NCI-H460 (cell line): ENCODE results near the gene NPC1. TPM values are rescaled to one million over a fixed set of nuclear protein-coding genes. Genes with fewer than 3 reads are reported as not detected.

Experiments used
- DNase-seq: peaks from one replicate; pipeline ENCODE4 v3.0.0-alpha.2; 2016; ENCODE audit warnings: low read depth; ENCODE audit errors: extremely low read depth
- total RNA-seq: library from RNA; depleted of rRNA; stranded (reverse); fragments of >200 nt; shearing (Covaris generic); gene quantifications from 2 replicates; pipeline ENCODE4 v1.2.3, GENCODE V29; 2014

NPC1 gene
- total RNA-seq, 1 experiment from 2014 or later = 36.0 TPM

DNA sequence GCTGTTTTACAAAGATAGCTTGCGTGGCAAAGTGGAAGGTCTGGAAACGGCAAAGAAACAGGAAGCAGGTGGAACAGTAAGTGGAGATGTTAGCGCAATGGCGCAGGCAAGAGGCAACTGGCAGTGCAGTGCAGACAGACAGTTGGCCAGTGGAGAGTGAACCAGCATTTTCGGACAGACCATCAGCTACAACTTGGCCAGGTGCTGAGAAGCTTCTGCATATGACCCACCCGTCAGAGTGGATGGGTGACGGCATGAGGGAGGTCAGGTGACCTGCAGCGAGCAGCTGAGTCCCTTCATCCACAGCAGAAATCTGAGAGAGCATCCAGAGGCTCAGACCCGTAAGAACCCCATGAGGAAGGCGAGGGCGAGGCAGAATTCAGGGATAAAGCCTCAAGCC, 33.8 kb downstream of the NPC1 start:
- DNase-seq = no peak

DNA sequence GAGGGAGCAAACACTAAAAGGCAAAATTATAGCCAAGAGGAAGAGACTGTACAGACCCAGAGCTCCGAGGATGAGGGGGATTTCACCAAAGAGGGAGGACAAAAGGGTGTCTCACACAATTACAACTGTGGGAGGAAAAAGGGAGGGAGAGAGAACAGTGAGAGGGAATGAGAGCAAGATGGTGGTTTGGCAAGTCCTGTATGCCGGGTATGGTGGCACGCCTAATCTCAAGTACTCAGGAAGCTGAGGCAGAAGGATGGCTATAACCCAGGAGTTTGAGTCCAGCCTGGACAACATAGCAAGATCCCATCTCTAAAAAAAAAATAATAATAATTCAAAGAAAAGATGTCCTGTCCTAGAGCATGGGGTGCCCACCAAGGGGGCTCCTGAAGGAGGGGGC, 34.3 kb downstream of the NPC1 start:
- no peak for DNase-seq

DNA sequence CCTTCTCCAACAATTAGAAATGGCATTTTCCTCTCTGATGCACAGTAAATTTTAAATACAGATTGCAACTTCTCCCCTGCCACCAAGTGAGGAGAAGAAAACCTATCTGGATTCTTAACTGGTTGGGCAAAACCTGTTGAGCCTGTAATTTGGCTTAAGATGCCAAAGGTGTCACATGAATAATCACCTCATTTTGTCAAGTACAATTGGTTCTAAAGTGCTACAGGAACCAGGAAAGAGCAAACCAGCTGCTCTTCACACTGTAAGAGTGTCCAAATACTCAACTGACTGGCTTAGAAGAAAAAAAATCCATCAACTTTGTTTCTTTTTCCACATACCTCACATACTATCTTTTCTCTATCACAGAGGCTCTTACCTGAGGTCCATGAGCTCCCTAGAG, 35.4 kb downstream of the NPC1 start:
- DNase-seq = no peak

DNA sequence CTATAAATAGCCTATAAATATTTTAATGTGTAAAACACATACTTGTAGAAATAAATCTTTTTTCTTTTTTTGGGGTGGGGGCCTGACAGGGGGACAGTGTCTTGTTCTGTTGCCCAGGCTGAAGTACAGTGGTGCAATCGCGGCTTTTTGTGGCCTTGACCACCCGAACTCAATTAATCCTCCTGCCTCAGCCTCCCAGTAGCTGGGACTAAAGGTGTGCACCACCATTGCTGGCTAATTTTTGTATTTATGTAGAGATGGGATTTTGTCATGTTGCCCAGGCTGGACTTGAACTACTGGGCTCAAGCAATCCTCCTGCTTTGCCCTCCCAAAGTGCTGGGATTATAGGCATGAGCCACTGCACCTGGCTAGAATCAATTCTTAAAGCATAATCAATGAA, 37.6 kb downstream of the NPC1 start:
- no peak for DNase-seq

GRCh38 chr18:23548275-23548674, 38.0 kb downstream of the NPC1 start:
- no peak for DNase-seq

- DNase-seq = no peak
Measured at GRCh38 chr18:23547846-23548245, 38.5 kb downstream of the NPC1 start.

- DNase-seq = no peak
Measured at GRCh38 chr18:23547306-23547705, 39.0 kb downstream of the NPC1 start.

DNA sequence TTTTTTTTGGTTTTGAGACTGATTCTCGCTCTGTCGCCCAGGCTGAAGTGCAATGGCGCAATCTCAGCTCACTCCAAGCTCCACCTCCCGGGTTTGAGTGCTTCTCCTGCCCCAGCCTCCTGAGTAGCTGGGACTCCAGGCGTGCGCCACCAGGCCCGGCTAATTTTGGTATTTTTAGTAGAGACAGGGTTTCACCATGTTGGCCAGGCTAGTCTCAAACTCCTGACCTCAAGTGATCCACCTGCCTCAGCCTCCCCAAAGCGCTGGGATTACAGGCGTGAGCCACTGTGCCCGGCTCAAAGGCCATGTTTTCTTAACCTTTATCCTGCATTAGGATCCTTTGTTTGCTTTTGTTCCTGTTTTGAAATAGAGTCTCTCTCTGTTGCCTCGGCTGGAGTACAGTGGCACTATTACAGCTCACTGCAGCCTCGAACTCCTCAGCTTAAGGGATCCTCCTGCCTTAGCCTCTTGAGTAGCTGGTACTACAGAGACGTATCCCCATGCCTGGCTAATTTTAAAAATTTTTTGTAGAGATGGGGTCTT, 41.0 kb downstream of the NPC1 start:
- no peak for DNase-seq

DNA sequence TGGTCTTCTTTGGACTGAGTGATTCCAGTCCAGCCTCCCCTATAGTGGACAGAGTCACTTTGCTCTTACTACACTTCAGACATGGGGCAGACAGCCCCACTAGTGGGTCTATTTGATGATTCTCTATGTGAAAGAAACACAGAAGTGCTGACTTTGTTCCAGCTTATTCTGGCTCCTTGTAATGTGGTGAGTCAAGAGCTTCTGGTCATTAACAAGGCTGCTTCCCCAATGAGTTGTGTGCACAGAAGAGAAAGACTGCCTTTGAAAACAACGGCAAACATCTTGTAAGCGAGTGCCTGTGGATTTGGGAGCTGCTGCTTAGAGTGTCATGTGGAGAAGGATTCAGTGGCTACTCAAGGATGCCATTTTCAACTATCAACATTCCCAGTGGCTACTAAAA, 43.8 kb downstream of the NPC1 start:
- no peak for DNase-seq

DNA sequence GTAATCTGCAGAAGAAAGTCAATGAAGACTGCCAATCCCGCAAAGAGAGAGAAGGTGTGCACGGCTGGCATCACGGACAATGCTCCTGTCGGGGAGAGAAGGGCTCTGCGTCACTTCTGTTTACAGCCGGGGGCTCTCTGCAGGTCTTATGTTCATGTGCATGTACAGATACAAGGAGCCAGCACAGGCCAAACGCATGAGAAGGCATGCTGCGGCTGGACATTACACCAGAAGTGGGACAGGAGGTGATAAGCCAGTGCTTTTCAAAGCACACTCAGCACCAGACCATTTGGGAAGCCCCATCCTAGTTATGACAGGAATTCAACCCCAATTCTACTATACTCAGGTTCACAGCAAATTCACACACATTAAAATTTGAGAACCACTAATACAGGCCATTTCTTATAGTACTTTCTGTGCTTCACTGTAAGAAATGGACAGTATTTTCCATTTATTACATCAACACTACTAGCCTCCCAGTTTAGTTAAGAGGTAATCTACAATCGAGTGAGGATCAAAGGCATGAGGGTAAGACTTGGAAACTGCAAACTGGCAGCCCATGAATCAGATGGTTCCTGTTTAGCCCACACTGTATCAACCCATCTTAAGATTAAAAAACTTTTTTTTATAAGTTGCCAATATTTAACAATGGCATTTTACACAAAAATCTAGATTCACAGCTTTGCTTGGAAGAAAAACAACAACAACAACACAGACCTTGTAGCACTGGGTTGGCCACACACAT, 44.8 kb downstream of the NPC1 start:
- DNase-seq = no peak

GRCh38 chr18:23540867-23541266, 45.4 kb downstream of the NPC1 start:
- no peak for DNase-seq

GRCh38 chr18:23539911-23540525, 46.3 kb downstream of the NPC1 start:
- no peak for DNase-seq

GRCh38 chr18:23539296-23539695, 47.0 kb downstream of the NPC1 start:
- no peak for DNase-seq

DNA sequence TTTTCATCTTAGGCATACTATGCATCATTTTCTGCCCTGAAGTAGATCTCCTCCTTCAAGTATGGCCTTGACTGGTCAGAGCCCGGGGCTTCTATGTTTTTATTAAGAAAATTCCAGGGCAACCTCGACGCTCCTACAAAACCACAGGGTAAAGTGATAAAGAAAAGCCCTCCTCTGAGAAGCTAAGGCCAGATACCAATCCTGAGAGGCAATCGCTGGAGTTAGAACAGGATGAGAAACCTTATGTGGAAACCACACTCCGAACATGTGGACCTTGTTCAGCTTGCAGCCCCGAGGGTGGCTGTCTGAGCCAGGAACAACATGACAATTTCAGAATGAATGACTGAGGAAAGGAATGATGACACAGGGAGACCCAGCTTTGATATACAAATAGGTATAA, 47.4 kb downstream of the NPC1 start:
- no peak for DNase-seq

DNA sequence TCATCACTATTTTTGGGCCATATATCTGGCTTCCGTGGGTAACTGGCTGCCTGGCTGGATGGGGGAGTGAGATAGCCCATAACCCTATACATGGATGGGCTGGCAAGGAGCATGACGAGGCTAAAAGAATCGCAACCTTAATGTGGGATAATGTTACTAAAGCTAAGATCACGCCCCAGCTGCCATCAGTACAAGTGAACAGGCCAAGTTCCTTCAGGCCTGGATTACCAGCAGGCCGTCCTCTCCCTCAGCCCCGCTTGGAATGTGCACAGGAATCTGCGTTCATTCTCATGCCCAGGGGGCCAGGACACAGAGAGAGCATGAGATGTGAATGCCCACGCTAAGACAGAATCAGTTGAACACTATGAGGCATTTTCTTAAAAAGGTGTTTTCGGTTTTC, 48.3 kb downstream of the NPC1 start:
- DNase-seq = no peak

GRCh38 chr18:23537274-23537673, 49.0 kb downstream of the NPC1 start:
- no peak for DNase-seq

DNA sequence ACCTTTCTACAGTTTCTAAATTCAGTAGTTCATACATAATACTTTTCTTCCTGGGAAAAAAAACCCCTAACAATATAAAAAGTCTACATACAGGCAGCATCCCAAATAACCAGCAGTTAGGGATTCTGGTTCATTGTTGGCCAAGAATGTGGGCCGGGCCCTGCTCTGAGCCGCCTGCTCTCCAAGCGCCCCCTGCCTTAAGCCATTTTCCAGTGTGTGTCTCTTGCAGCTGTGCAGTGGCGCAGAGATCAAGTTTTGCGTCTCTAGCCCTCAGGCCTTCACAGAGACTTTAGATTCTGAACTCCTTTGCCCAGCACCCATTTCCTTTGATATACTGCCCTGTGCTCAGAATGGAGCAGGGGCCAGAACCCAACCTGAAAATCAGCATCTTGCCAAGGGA, 50.1 kb downstream of the NPC1 start:
- no peak for DNase-seq

- DNase-seq = no peak
Measured at GRCh38 chr18:23534276-23534675, 52.0 kb downstream of the NPC1 start.

DNA sequence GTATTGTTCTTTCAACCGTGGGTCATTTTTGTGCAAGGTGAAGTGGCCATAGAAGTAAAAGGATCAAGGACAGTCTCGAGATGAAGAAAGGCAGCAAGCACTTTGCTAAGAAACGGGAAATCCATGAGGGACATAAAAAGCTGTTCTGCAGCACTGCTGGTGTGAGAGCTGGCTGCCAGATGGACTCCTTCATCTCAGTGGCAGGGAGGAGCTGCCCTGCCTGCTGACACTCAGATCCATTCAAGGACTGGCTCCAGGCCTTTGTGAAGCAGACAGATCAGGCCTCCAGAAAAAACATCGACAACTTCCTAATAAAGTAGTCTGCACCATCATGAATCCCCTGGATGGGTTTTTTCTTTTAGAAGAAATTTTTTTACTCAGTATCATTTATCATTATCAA, 53.5 kb downstream of the NPC1 start:
- DNase-seq = no peak

GRCh38 chr18:23531912-23532311, 54.4 kb downstream of the NPC1 start:
- no peak for DNase-seq

DNA sequence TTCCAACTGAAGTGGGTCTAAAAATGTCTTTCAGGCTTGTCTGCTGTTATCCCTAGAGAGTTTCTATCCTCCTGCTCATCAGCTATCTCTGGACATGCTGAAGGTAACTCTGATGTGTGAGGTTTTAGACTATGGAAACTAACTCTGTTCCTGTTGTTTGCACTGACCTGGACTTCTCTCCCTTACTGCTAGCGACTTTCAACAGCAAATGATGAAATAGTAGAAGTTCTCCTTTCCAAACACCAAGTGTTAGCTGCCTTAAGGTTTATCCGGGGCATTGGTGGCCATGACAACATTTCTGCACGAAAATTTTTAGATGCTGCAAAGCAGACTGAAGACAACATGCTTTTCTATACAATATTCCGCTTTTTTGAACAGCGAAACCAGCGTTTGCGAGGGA, 56.1 kb downstream of the NPC1 start:
- DNase-seq = no peak

DNA sequence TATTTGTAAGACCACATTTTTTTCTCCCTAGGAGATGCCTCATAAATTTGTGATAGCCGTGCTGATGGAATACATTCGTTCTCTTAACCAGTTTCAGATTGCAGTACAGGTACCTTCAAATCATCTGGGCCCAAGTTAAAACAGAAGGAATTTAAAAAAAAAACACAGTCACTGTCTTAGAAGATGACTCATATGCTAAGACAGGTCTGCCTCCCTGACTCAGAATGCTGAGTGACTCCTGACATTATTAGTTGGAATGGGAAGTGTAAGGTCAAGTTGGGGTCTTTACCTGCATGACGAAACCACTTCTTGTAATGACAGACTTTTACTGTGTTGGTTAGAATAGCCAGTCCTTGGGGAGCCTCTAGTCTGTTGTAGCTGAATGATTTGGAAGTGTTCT, 56.7 kb downstream of the NPC1 start:
- DNase-seq = no peak
